BLaER1 (cell line): Measurements from ENCODE around the gene GABRG3.

Experiments used
- H3K27ac ChIP-seq: shearing (Covaris generic); formaldehyde crosslinking; 2 replicates; pipeline ENCODE4 v1.8.1; 2022
- H3K27me3 ChIP-seq: shearing (Covaris generic); formaldehyde crosslinking; 2 replicates; pipeline ENCODE4 v1.8.1; 2022
- H3K36me3 ChIP-seq: shearing (Covaris generic); formaldehyde crosslinking; 2 replicates; pipeline ENCODE4 v1.8.1; 2022
- H3K4me1 ChIP-seq: shearing (Covaris generic); formaldehyde crosslinking; 2 replicates; pipeline ENCODE4 v1.8.1; 2022
- H3K4me2 ChIP-seq: shearing (Covaris generic); formaldehyde crosslinking; 2 replicates; pipeline ENCODE4 v1.8.1; 2022
- H3K4me3 ChIP-seq: shearing (Covaris generic); formaldehyde crosslinking; 2 replicates; pipeline ENCODE4 v1.8.1; 2022
- H3K9ac ChIP-seq: shearing (Covaris generic); formaldehyde crosslinking; 2 replicates; pipeline ENCODE4 v1.8.1; 2022
- H3K9me3 ChIP-seq: shearing (Covaris generic); formaldehyde crosslinking; 2 replicates; pipeline ENCODE4 v1.8.1; 2022
- H4K20me1 ChIP-seq: shearing (Covaris generic); formaldehyde crosslinking; 2 replicates; pipeline ENCODE4 v1.8.1; 2022
- Cebpa-rat ChIP-seq: shearing (Covaris generic); IDR thresholded peaks from 2 replicates; pipeline ENCODE4 v1.8.1; 2022

The GABRG3 gene

DNA sequence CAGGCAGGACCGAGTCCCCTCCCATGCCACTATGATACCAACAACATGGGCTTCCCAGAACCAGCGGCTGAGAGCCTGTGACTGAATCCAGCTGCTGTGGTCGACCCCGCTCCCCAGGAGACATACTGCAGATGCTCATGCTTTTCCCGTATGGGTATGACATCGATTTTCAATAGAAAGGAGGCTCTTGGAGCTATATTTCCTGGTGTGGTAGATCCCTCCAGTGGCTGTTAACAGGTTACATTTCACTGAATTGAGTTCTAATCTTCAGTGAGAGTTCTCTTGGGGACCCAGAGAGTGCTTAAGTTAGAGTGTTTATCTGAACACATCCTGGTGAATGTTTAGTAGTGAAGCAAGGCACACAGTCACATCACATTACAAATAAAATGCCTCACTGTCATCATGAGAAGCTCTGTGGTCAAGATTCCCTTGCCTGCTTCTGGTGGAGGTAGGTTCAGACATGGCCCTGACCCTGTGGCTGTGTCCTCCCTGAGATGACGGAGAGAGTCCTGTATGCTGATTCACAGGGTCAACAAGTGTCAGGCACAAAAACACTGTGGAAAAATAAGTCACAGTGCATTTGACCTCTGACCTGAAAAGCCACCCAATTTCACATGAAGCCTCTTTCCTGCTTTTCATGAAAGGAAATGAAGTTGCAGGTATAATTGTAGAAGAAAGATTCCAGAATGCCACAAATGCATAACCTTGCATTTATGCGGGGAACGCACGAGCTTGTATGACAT is 110.9 kb downstream of the GABRG3 start:
- H4K20me1 ChIP-seq = no peaks in the 10 kb centered on the region
- H3K27ac ChIP-seq = no peak overlapping the region
- no peak overlapping the region for H3K9ac ChIP-seq
- H3K9me3 ChIP-seq = no peaks in the 10 kb centered on the region
- no peak for TF ChIP-seq Cebpa-rat
- peak overlapping the region; percentile 31; the same call in 1 of the 2 replicates for H3K4me2 ChIP-seq
- H3K27me3 ChIP-seq = no peaks in the 10 kb centered on the region
- peaks cover 20% of the 10 kb centered on the region for H3K4me1 ChIP-seq
- H3K36me3 ChIP-seq = no peaks in the 10 kb centered on the region
- H3K4me3 ChIP-seq = no peak overlapping the region

GRCh38 chr15:27082526-27082925 is 111.5 kb downstream of the GABRG3 start:
- no peak overlapping the region for H3K4me3 ChIP-seq
- no peak overlapping the region for H3K27ac ChIP-seq
- no peak overlapping the region for H3K9ac ChIP-seq
- no peaks in the 10 kb centered on the region for H3K36me3 ChIP-seq
- peaks cover 20% of the 10 kb centered on the region for H3K4me1 ChIP-seq
- no peaks in the 10 kb centered on the region for H3K9me3 ChIP-seq
- H4K20me1 ChIP-seq = no peaks in the 10 kb centered on the region
- peak overlapping the region; percentile 31 for H3K4me2 ChIP-seq
- TF ChIP-seq Cebpa-rat = no peak
- H3K27me3 ChIP-seq = no peaks in the 10 kb centered on the region

- H3K4me2 ChIP-seq = no peak overlapping the region
- no peak overlapping the region for H3K9ac ChIP-seq
- no peak for TF ChIP-seq Cebpa-rat
- H3K27ac ChIP-seq = no peak overlapping the region
- peaks cover 17% of the 10 kb centered on the region for H3K9me3 ChIP-seq
- no peaks in the 10 kb centered on the region for H3K36me3 ChIP-seq
- peaks cover 20% of the 10 kb centered on the region for H3K4me1 ChIP-seq
- H3K27me3 ChIP-seq = no peaks in the 10 kb centered on the region
- no peak overlapping the region for H3K4me3 ChIP-seq
- H4K20me1 ChIP-seq = no peaks in the 10 kb centered on the region
Observed at GRCh38 chr15:27084844-27085243, 113.9 kb downstream of the GABRG3 start.

GRCh38 chr15:27086149-27086548 is 115.2 kb downstream of the GABRG3 start:
- H3K4me2 ChIP-seq = no peak overlapping the region
- H3K4me1 ChIP-seq = peaks cover 20% of the 10 kb centered on the region
- H3K4me3 ChIP-seq = no peak overlapping the region
- no peak overlapping the region for H3K27ac ChIP-seq
- no peak for TF ChIP-seq Cebpa-rat
- no peaks in the 10 kb centered on the region for H3K27me3 ChIP-seq
- no peaks in the 10 kb centered on the region for H4K20me1 ChIP-seq
- peaks cover 18% of the 10 kb centered on the region for H3K9me3 ChIP-seq
- no peaks in the 10 kb centered on the region for H3K36me3 ChIP-seq
- no peak overlapping the region for H3K9ac ChIP-seq

- Histone ChIP-seq H3K9ac (no peak overlapping the region), H3K4me2 (no peak overlapping the region), H3K4me1 (peaks cover 17% of the 10 kb centered on the region), H3K27ac (no peak overlapping the region), H3K9me3 (peaks cover 18% of the 10 kb centered on the region), H3K27me3 (no peaks in the 10 kb centered on the region), H3K4me3 (no peak overlapping the region), H4K20me1 (no peaks in the 10 kb centered on the region), H3K36me3 (no peaks in the 10 kb centered on the region)
- TF ChIP-seq Cebpa-rat = no peak
Observed at GRCh38 chr15:27086805-27087204, 115.8 kb downstream of the GABRG3 start.

DNA sequence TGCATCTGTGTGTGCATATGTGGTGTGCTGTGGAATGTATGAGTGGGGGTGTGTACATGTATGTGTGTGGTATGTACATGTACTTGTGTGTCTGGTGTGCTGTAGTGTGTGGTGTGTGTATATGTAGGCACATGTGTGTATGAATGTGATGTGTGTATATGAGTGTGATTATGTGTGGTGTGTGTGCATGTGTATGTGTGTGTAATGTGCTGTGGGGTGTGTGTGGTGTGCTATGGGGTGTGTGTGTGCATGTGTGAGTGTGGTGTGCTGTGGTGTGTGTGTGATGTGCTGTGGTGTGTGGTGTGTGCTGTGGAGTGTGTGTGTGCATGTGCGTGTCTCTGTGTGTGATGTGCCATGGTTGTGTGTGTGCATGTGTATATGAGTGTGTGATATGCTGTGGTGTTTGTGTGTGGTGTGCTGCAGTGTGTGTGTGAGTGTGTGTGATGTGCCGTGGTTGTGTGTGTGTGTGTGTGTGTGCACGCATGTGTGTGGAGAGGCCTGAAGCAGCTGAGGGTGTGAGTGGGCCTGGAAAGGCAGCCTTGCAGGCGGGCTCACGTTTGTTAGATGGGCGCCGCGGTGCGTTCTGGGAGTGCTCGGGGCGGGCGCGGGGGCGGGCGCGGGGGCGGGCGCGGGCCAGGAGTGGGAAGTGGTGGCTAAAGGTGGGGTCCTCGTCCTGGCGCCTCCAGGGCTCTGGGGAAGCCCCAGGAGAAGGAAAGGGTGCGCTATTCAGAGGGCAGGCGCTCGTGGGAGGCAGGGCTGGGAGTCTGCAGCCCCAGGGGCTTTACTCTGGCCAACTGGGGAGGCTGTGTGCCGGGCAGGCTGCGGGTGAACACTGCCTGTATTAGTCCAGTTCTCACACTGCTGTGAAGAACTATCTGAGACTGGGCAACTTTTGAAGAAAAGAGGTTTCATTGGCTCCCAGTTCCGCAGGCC is 116.9 kb downstream of the GABRG3 start:
- Histone ChIP-seq H3K9me3 (peaks cover 18% of the 10 kb centered on the region), H3K9ac (no peak overlapping the region), H3K4me1 (peaks cover 6% of the 10 kb centered on the region), H4K20me1 (no peaks in the 10 kb centered on the region), H3K36me3 (no peaks in the 10 kb centered on the region), H3K27me3 (no peaks in the 10 kb centered on the region), H3K4me2 (no peak overlapping the region), H3K27ac (no peak overlapping the region), H3K4me3 (no peak overlapping the region)
- no peak for TF ChIP-seq Cebpa-rat

GRCh38 chr15:27088584-27089232 is 117.7 kb downstream of the GABRG3 start:
- Histone ChIP-seq H3K9me3 (peaks cover 18% of the 10 kb centered on the region), H3K4me3 (no peak overlapping the region), H3K4me2 (no peak overlapping the region), H3K9ac (no peak overlapping the region), H4K20me1 (no peaks in the 10 kb centered on the region), H3K27ac (no peak overlapping the region), H3K36me3 (no peaks in the 10 kb centered on the region), H3K27me3 (no peaks in the 10 kb centered on the region), H3K4me1 (no peaks in the 10 kb centered on the region)
- TF ChIP-seq Cebpa-rat = no peak

- Histone ChIP-seq H3K36me3 (no peaks in the 10 kb centered on the region), H3K4me3 (no peak overlapping the region), H4K20me1 (no peaks in the 10 kb centered on the region), H3K27ac (no peak overlapping the region), H3K4me2 (no peak overlapping the region), H3K9me3 (peaks cover 18% of the 10 kb centered on the region), H3K9ac (no peak overlapping the region), H3K27me3 (no peaks in the 10 kb centered on the region), H3K4me1 (no peaks in the 10 kb centered on the region)
- TF ChIP-seq Cebpa-rat = no peak
Observed at GRCh38 chr15:27089233-27089586, 118.2 kb downstream of the GABRG3 start.

DNA sequence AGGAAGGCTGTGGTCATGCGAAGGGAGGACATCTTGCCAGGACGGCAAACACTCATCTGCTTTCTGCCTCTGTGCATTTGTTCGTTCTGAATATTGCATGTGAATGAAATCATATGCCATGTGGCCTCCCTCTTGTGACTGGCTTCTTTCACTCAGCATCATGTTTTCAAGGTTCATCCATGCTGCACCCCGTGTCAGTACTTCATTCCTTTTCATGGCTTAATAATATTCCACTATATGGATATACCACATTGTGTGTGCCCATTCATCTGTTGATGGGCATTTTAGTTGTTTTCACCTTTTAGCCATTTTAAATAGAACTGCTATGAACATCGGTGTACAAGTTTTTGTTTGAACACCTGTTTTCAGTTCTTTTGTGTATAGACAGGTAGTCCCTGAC is 118.7 kb downstream of the GABRG3 start:
- Histone ChIP-seq H3K27me3 (no peaks in the 10 kb centered on the region), H4K20me1 (no peaks in the 10 kb centered on the region), H3K9me3 (peaks cover 18% of the 10 kb centered on the region), H3K4me3 (no peak overlapping the region), H3K36me3 (no peaks in the 10 kb centered on the region), H3K27ac (no peak overlapping the region), H3K4me1 (no peaks in the 10 kb centered on the region), H3K4me2 (no peak overlapping the region), H3K9ac (no peak overlapping the region)
- no peak for TF ChIP-seq Cebpa-rat
